Suprapubic skin (tissue), 4 donors: Measurements from ENCODE around the gene EHD4. TPM values are rescaled to one million over a fixed set of nuclear protein-coding genes. Genes with fewer than 3 reads are reported as not detected.

Experiments used
- DNase-seq, 2 donors: peaks; one replicate each; pipeline ENCODE4 v3.0.0-alpha.2; 2019; ENCODE audit warnings: low spot score in 2 of 2
- H3K27ac ChIP-seq: fragments of 200-600 bp; sonication (generic); one replicate; pipeline ENCODE4 v1.5.1; 2019
- H3K27me3 ChIP-seq: fragments of 200-600 bp; sonication (generic); one replicate; pipeline ENCODE4 v1.5.1; 2019
- H3K36me3 ChIP-seq: fragments of 200-600 bp; sonication (generic); one replicate; pipeline ENCODE4 v1.5.1; 2019
- H3K4me1 ChIP-seq: fragments of 200-600 bp; sonication (generic); one replicate; pipeline ENCODE4 v1.5.1; 2019
- H3K4me3 ChIP-seq: fragments of 200-600 bp; sonication (generic); one replicate; pipeline ENCODE4 v1.5.1; 2019; ENCODE audit warnings: mild to moderate bottlenecking
- H3K9me3 ChIP-seq: fragments of 200-600 bp; sonication (generic); one replicate; pipeline ENCODE4 v1.5.1; 2019
- EP300 ChIP-seq: sonication (generic); formaldehyde crosslinking; IDR thresholded peaks from one replicate; pipeline ENCODE4 v1.6.1; 2017; ENCODE audit warnings: antibody characterized with exemption
- POLR2A ChIP-seq, 2 donors: fragments of 450-650 bp; IDR thresholded peaks; one replicate each; pipeline ENCODE4 v1.6.1; 2017; ENCODE audit warnings: antibody characterized with exemption in 2 of 2, mild to moderate bottlenecking in 2 of 2, moderate library complexity in 2 of 2
- POLR2AphosphoS5 ChIP-seq, 3 donors: sonication (generic); formaldehyde crosslinking; IDR thresholded peaks; one replicate each; pipeline ENCODE4 v1.6.1; 2017; ENCODE audit warnings: antibody characterized with exemption in 3 of 3
- WGBS: methylation state at CpG from one replicate; pipeline ENCODE4 v1.1.5; 2018; 5-methylcytosine and 5-hydroxymethylcytosine counted together
- total RNA-seq, 4 donors: library from RNA; depleted of rRNA; stranded (reverse); fragments of >200 nt; gene quantifications; one replicate each; pipeline ENCODE4 v1.1.0, GENCODE V29; 2016
- TF ChIP-seq, protein P1 (sequence below), 2 donors: fragments of 200-600 bp in 1 of 2; fragments of 450-650 bp in 1 of 2; sonication (generic) in 1 of 2; IDR thresholded peaks; one replicate each; pipeline ENCODE4 v1.5.1; 2016 to 2019; ENCODE audit warnings: antibody characterized with exemption in 2 of 2, mild to moderate bottlenecking in 1 of 2, moderate library complexity in 1 of 2

EHD4 gene
- total RNA-seq, 4 donors from 2014 or later: 16.0 to 31.4 (median 20.9) TPM

DNA sequence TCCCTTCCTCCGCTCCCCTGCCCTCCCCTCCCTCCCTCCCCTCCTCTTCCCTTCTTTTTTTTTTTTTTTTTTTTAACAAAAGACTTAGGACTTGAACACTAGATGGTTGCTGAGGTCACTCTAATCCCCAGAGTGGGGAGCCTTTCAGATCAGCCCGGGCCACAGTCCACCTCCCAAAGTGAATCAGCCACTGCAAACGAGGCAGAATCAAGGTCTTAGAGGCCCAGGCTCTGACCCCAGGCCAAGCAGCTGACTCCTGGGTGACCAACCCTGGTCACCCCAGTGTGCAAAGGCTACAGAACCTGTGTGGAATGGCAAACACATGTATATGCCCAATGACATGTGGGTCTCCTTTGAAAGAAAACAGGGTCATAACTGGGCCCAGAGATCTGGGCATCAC lies 18.3 kb upstream of the EHD4 start:
- H3K27ac ChIP-seq: no peak overlapping the region
- TF ChIP-seq EP300 (no peak), POLR2AphosphoS5 (IDR thresholded peaks at IDR 0.05) (no peak), POLR2A (IDR thresholded peaks at IDR 0.05) (no peak)
- TF ChIP-seq, protein P1, sequence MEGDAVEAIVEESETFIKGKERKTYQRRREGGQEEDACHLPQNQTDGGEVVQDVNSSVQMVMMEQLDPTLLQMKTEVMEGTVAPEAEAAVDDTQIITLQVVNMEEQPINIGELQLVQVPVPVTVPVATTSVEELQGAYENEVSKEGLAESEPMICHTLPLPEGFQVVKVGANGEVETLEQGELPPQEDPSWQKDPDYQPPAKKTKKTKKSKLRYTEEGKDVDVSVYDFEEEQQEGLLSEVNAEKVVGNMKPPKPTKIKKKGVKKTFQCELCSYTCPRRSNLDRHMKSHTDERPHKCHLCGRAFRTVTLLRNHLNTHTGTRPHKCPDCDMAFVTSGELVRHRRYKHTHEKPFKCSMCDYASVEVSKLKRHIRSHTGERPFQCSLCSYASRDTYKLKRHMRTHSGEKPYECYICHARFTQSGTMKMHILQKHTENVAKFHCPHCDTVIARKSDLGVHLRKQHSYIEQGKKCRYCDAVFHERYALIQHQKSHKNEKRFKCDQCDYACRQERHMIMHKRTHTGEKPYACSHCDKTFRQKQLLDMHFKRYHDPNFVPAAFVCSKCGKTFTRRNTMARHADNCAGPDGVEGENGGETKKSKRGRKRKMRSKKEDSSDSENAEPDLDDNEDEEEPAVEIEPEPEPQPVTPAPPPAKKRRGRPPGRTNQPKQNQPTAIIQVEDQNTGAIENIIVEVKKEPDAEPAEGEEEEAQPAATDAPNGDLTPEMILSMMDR (IDR thresholded peaks at IDR 0.05): no peak
- no peaks in the 10 kb centered on the region for H3K9me3 ChIP-seq
- H3K4me3 ChIP-seq: no peak overlapping the region
- DNase-seq: no peak
- no peaks in the 10 kb centered on the region for H3K27me3 ChIP-seq
- peaks cover 7% of the 10 kb centered on the region for H3K36me3 ChIP-seq
- WGBS: 84% methylated on average over 2 of the region's 3 CpGs
- H3K4me1 ChIP-seq: no peaks in the 10 kb centered on the region

DNA sequence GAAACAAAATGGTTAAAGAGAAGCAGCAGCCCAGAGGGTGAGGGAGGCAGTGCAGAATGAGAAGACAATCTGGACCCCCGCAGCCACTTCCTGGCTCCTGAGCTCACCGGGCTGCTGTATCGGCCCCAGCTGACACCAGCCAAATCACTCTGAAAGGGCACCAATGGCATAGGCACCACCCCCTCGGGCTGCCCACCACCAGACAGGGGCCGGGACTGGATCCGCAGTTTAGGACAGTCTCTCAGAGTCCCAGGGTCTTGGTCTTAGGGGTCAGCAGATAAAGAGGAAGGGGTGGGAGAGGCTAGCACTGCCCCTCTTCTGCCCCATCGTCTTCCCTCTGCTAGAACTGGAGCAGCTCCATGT lies 17.9 kb upstream of the EHD4 start:
- H3K27ac ChIP-seq: no peak overlapping the region
- TF ChIP-seq, protein P1 (IDR thresholded peaks at IDR 0.05): no peak
- TF ChIP-seq POLR2AphosphoS5 (IDR thresholded peaks at IDR 0.05): no peak
- no peak for TF ChIP-seq POLR2A (IDR thresholded peaks at IDR 0.05)
- TF ChIP-seq EP300: no peak
- no peaks in the 10 kb centered on the region for H3K4me1 ChIP-seq
- H3K36me3 ChIP-seq: peaks cover 5% of the 10 kb centered on the region
- no peak for DNase-seq
- H3K4me3 ChIP-seq: no peak overlapping the region
- no peaks in the 10 kb centered on the region for H3K9me3 ChIP-seq
- WGBS: 66% methylated on average over 7 of the region's 7 CpGs
- H3K27me3 ChIP-seq: no peaks in the 10 kb centered on the region

DNA sequence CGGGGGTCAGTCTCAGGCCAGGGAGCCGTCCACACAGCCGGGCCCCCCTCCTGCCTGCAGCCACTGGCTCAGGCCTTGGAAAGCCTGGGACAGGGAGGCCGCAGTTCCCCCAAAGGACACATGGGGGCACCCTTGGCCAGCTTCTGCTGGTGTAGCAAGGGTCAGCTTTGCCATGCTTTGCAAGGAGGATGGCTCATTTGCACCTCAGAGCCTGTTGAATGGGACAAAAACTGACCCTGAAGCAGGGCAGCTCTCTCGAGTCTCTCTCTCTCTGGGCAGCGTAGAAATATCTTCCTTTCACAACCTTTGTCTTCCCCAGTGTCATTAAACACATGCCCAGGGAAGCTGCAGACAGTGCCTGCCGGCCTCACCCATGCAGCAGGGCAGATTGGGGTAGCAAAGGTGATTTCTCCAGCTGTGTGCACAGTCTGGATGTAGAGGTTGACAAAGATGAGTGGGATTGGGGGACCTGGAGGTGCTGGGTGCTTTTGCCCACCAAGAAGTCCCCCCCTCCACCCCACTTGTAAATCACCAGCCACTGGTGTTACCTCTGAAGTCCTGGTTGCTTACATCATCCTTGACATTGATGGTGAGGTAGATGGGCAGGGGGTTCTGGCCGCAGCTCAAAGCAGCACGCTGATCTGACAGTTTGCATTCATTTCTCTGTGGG lies 17.4 kb upstream of the EHD4 start:
- Histone ChIP-seq H3K27ac (no peak overlapping the region), H3K4me1 (no peaks in the 10 kb centered on the region), H3K9me3 (no peaks in the 10 kb centered on the region), H3K36me3 (peaks cover under 1% of the 10 kb centered on the region), H3K4me3 (no peak overlapping the region), H3K27me3 (no peaks in the 10 kb centered on the region)
- DNase-seq: peak; percentile 85 to 89
- TF ChIP-seq, protein P1 (IDR thresholded peaks at IDR 0.05): peak; percentile 85 to 99
- no peak for TF ChIP-seq POLR2A (IDR thresholded peaks at IDR 0.05)
- WGBS: 52% methylated on average over 5 of the region's 9 CpGs

DNA sequence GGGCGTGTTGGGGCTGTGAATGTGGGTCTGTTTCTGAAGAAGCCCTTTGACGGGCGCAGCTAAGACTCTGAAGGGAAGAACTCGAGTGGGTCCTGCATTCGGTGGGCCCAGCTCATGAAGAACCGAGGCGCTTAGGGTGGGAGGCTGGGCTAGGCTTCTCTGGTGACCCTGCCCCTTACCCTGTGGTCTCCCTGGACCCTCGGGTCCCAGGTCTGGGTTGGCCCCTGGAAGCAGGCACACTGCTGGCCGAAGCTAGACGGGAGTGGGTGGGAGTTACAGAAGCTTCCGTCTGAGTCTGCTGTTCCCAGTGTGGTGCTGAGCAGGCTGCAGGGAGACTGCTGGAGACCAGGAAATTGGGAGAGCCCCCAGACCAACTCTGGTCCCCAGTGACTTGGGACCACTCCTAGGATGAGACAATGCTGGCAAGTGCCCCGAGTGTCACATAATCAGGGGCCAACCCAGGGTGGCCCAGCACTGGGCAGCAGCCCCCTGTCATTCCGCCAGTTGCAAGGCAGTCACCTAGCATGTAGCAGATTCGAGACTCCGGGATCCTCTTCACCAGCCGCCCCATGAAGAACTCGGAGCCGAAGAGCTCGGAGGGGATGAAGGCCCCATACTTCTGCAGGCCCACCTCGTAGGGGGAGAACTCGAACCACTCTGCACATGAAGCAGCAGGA lies 16.7 kb upstream of the EHD4 start:
- Histone ChIP-seq H3K9me3 (no peaks in the 10 kb centered on the region), H3K4me1 (no peaks in the 10 kb centered on the region), H3K36me3 (peaks cover 6% of the 10 kb centered on the region), H3K4me3 (no peak overlapping the region), H3K27me3 (no peaks in the 10 kb centered on the region), H3K27ac (no peak overlapping the region)
- no peak for DNase-seq
- 84% methylated on average over 11 of the region's 21 CpGs for WGBS
- TF ChIP-seq, protein P1 (IDR thresholded peaks at IDR 0.05): no peak
- TF ChIP-seq POLR2AphosphoS5 (IDR thresholded peaks at IDR 0.05) (no peak), EP300 (no peak), POLR2A (IDR thresholded peaks at IDR 0.05) (no peak)

DNA sequence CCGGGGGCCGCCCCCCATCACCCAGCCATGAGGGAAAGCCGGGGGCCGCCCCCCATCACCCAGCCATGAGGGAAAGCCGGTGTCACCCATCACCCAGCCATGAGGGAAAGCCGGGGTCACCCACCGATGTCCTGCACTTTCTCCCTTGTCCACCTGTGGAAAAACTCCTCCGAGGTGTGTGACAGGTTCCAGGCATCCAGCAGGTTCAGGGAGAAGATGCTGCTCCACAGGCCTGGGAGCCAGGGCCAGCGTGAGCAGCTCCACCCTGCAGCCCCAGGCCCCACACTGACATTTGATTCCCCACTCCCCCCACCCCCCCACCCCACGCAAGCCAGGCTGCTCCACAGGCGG lies 15.5 kb upstream of the EHD4 start:
- Histone ChIP-seq H3K27me3 (no peaks in the 10 kb centered on the region), H3K27ac (no peak overlapping the region), H3K4me3 (no peak overlapping the region), H3K36me3 (peaks cover 6% of the 10 kb centered on the region), H3K9me3 (no peaks in the 10 kb centered on the region), H3K4me1 (no peaks in the 10 kb centered on the region)
- DNase-seq: peak in 1 of 2 donors; percentile 49
- whole genome bisulfite sequencing: 90% methylated on average over 7 of the region's 11 CpGs
- TF ChIP-seq, protein P1 (IDR thresholded peaks at IDR 0.05): no peak
- TF ChIP-seq POLR2AphosphoS5 (IDR thresholded peaks at IDR 0.05) (no peak), EP300 (no peak), POLR2A (IDR thresholded peaks at IDR 0.05) (no peak)
